Esophagus squamous epithelium (tissue), 4 donors: ENCODE results near the gene GSPT1.

Experiments used
- CTCF ChIP-seq, 6 experiments: fragments of 450-650 bp in 4 of 6; fragments of 200-600 bp in 2 of 6; sonication (generic) in 2 of 6; IDR thresholded peaks; one replicate each; pipeline ENCODE4 v1.5.1; 2016 to 2019; ENCODE audit warnings: antibody characterized with exemption in 6 of 6, mild to moderate bottlenecking in 4 of 6, moderate library complexity in 4 of 6
- POLR2A ChIP-seq, 4 donors: fragments of 450-650 bp; IDR thresholded peaks; one replicate each; pipeline ENCODE4 v1.6.1; 2017; ENCODE audit warnings: antibody characterized with exemption in 4 of 4, mild to moderate bottlenecking in 4 of 4, moderate library complexity in 3 of 4

DNA sequence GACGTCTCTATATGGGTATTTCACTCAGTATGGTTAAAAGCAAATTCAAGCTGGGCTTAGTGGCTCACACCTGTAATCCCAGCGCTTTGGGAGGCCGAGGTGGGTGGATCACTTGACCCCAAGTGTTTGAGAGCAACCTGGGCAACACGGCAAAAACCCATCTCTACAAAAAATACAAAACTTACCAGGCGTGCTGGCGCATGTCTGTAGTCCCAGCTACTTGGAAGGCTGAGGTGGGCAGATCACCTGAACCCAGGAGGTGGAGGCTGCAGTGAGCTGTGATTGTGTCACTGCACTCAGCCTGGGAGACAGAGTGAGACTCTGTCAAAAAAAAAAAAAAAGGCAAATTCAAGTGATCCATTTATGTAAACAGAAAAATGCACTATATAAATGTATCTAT, 48.0 kb upstream of the GSPT1 start:
- no peak for TF ChIP-seq CTCF (IDR thresholded peaks at IDR 0.05)
- TF ChIP-seq POLR2A (IDR thresholded peaks at IDR 0.05): no peak
